ENCODE measurements around the gene LEMD2.

The LEMD2 gene

GRCh38 chr6:33763483-33763882 lies 25.4 kb downstream of the LEMD2 start:
- no peak overlapping the region for H3K27ac ChIP-seq (ENCODE audit: low read length)
- H3K27me3 ChIP-seq (ENCODE audit: control insufficient read depth in 1 of 2, insufficient read depth in 2 of 2, low read length in 2 of 2) = no peaks in the 10 kb centered on the region
- no peak overlapping the region for H3K9ac ChIP-seq (ENCODE audit: low read length in 2 of 2)
- no peaks in the 10 kb centered on the region for H3K9me3 ChIP-seq (ENCODE audit: control insufficient read depth in 2 of 2, low read length in 2 of 2)
- H3K36me3 ChIP-seq (ENCODE audit: control insufficient read depth in 2 of 2, insufficient read depth in 2 of 2, low read length in 2 of 2) = no peaks in the 10 kb centered on the region
- no peak overlapping the region for H3K4me3 ChIP-seq (ENCODE audit: low read length in 2 of 2)
- H3K4me1 ChIP-seq (ENCODE audit: control insufficient read depth, insufficient read depth, low read length) = no peaks in the 10 kb centered on the region

- Histone ChIP-seq H3K27ac (ENCODE audit: low read length) (no peak overlapping the region), H3K4me1 (ENCODE audit: control insufficient read depth, insufficient read depth, low read length) (no peaks in the 10 kb centered on the region), H3K4me3 (ENCODE audit: low read length in 2 of 2) (no peak overlapping the region), H3K36me3 (ENCODE audit: control insufficient read depth in 2 of 2, insufficient read depth in 2 of 2, low read length in 2 of 2) (no peaks in the 10 kb centered on the region), H3K9me3 (ENCODE audit: control insufficient read depth in 2 of 2, low read length in 2 of 2) (no peaks in the 10 kb centered on the region), H3K27me3 (ENCODE audit: control insufficient read depth in 1 of 2, insufficient read depth in 2 of 2, low read length in 2 of 2) (no peaks in the 10 kb centered on the region), H3K9ac (ENCODE audit: low read length in 2 of 2) (no peak overlapping the region)
Measured at GRCh38 chr6:33762713-33763112, 26.2 kb downstream of the LEMD2 start.

GRCh38 chr6:33761922-33762629 lies 26.9 kb downstream of the LEMD2 start:
- H3K9me3 ChIP-seq (ENCODE audit: control insufficient read depth in 2 of 2, low read length in 2 of 2) = no peaks in the 10 kb centered on the region
- peaks cover 1% of the 10 kb centered on the region for H3K4me1 ChIP-seq (ENCODE audit: control insufficient read depth, insufficient read depth, low read length)
- H3K4me3 ChIP-seq (ENCODE audit: low read length in 2 of 2) = no peak overlapping the region
- no peak overlapping the region for H3K27ac ChIP-seq (ENCODE audit: low read length)
- no peaks in the 10 kb centered on the region for H3K36me3 ChIP-seq (ENCODE audit: control insufficient read depth in 2 of 2, insufficient read depth in 2 of 2, low read length in 2 of 2)
- H3K9ac ChIP-seq (ENCODE audit: low read length in 2 of 2) = no peak overlapping the region
- H3K27me3 ChIP-seq (ENCODE audit: control insufficient read depth in 1 of 2, insufficient read depth in 2 of 2, low read length in 2 of 2) = no peaks in the 10 kb centered on the region

GRCh38 chr6:33761581-33761921 lies 27.4 kb downstream of the LEMD2 start:
- H3K9ac ChIP-seq (ENCODE audit: low read length in 2 of 2) = no peak overlapping the region
- no peak overlapping the region for H3K27ac ChIP-seq (ENCODE audit: low read length)

GRCh38 chr6:33759887-33760629 lies 28.9 kb downstream of the LEMD2 start:
- Histone ChIP-seq H3K27ac (ENCODE audit: low read length) (no peak overlapping the region), H3K9ac (ENCODE audit: low read length in 2 of 2) (no peak overlapping the region), H3K9me3 (ENCODE audit: control insufficient read depth in 2 of 2, low read length in 2 of 2) (no peaks in the 10 kb centered on the region)

More at GRCh38 chr6:33761581-33761921, 27.4 kb downstream of the LEMD2 start:
- Histone ChIP-seq H3K27me3 (ENCODE audit: control insufficient read depth in 1 of 2, insufficient read depth in 2 of 2, low read length in 2 of 2) (no peaks in the 10 kb centered on the region), H3K4me1 (ENCODE audit: control insufficient read depth, insufficient read depth, low read length) (peaks cover 4% of the 10 kb centered on the region), H3K9me3 (ENCODE audit: control insufficient read depth in 2 of 2, low read length in 2 of 2) (no peaks in the 10 kb centered on the region), H3K36me3 (ENCODE audit: control insufficient read depth in 2 of 2, insufficient read depth in 2 of 2, low read length in 2 of 2) (no peaks in the 10 kb centered on the region), H3K4me3 (ENCODE audit: low read length in 2 of 2) (no peak overlapping the region)

GRCh38 chr6:33758815-33759216 lies 30.1 kb downstream of the LEMD2 start:
- Histone ChIP-seq H3K4me1 (ENCODE audit: control insufficient read depth, insufficient read depth, low read length) (peaks cover 4% of the 10 kb centered on the region), H3K9me3 (ENCODE audit: control insufficient read depth in 2 of 2, low read length in 2 of 2) (no peaks in the 10 kb centered on the region), H3K9ac (ENCODE audit: low read length in 2 of 2) (no peak overlapping the region), H3K27ac (ENCODE audit: low read length) (no peak overlapping the region), H3K4me3 (ENCODE audit: low read length in 2 of 2) (no peak overlapping the region), H3K36me3 (ENCODE audit: control insufficient read depth in 2 of 2, insufficient read depth in 2 of 2, low read length in 2 of 2) (no peaks in the 10 kb centered on the region), H3K27me3 (ENCODE audit: control insufficient read depth in 1 of 2, insufficient read depth in 2 of 2, low read length in 2 of 2) (peaks cover 0 to 2% of the 10 kb centered on the region in 2 donors)

More at GRCh38 chr6:33759887-33760629, 28.9 kb downstream of the LEMD2 start:
- no peaks in the 10 kb centered on the region for H3K36me3 ChIP-seq (ENCODE audit: control insufficient read depth in 2 of 2, insufficient read depth in 2 of 2, low read length in 2 of 2)
- no peak overlapping the region for H3K4me3 ChIP-seq (ENCODE audit: low read length in 2 of 2)
- peaks cover 4% of the 10 kb centered on the region for H3K4me1 ChIP-seq (ENCODE audit: control insufficient read depth, insufficient read depth, low read length)
- H3K27me3 ChIP-seq (ENCODE audit: control insufficient read depth in 1 of 2, insufficient read depth in 2 of 2, low read length in 2 of 2) = peaks cover 0 to under 1% of the 10 kb centered on the region in 2 donors

GRCh38 chr6:33757906-33758305 lies 31.0 kb downstream of the LEMD2 start:
- Histone ChIP-seq H3K27ac (ENCODE audit: low read length) (no peak overlapping the region), H3K9ac (ENCODE audit: low read length in 2 of 2) (no peak overlapping the region), H3K27me3 (ENCODE audit: control insufficient read depth in 1 of 2, insufficient read depth in 2 of 2, low read length in 2 of 2) (peaks cover 0 to 2% of the 10 kb centered on the region in 2 donors), H3K9me3 (ENCODE audit: control insufficient read depth in 2 of 2, low read length in 2 of 2) (no peaks in the 10 kb centered on the region), H3K4me1 (ENCODE audit: control insufficient read depth, insufficient read depth, low read length) (peaks cover 4% of the 10 kb centered on the region), H3K4me3 (ENCODE audit: low read length in 2 of 2) (no peak overlapping the region), H3K36me3 (ENCODE audit: control insufficient read depth in 2 of 2, insufficient read depth in 2 of 2, low read length in 2 of 2) (no peaks in the 10 kb centered on the region)

- no peaks in the 10 kb centered on the region for H3K9me3 ChIP-seq (ENCODE audit: control insufficient read depth in 2 of 2, low read length in 2 of 2)
- H3K9ac ChIP-seq (ENCODE audit: low read length in 2 of 2) = no peak overlapping the region
- peaks cover 6% of the 10 kb centered on the region for H3K4me1 ChIP-seq (ENCODE audit: control insufficient read depth, insufficient read depth, low read length)
- no peak overlapping the region for H3K4me3 ChIP-seq (ENCODE audit: low read length in 2 of 2)
- peaks cover 0 to 2% of the 10 kb centered on the region in 2 donors for H3K27me3 ChIP-seq (ENCODE audit: control insufficient read depth in 1 of 2, insufficient read depth in 2 of 2, low read length in 2 of 2)
- no peak overlapping the region for H3K27ac ChIP-seq (ENCODE audit: low read length)
- no peaks in the 10 kb centered on the region for H3K36me3 ChIP-seq (ENCODE audit: control insufficient read depth in 2 of 2, insufficient read depth in 2 of 2, low read length in 2 of 2)
Measured at GRCh38 chr6:33757113-33757512, 31.8 kb downstream of the LEMD2 start.

- no peak overlapping the region for H3K4me3 ChIP-seq (ENCODE audit: low read length in 2 of 2)
- no peak overlapping the region for H3K9ac ChIP-seq (ENCODE audit: low read length in 2 of 2)
- H3K4me1 ChIP-seq (ENCODE audit: control insufficient read depth, insufficient read depth, low read length) = peaks cover 6% of the 10 kb centered on the region
- no peak overlapping the region for H3K27ac ChIP-seq (ENCODE audit: low read length)
- H3K9me3 ChIP-seq (ENCODE audit: control insufficient read depth in 2 of 2, low read length in 2 of 2) = no peaks in the 10 kb centered on the region
- H3K27me3 ChIP-seq (ENCODE audit: control insufficient read depth in 1 of 2, insufficient read depth in 2 of 2, low read length in 2 of 2) = peaks cover 0 to 2% of the 10 kb centered on the region in 2 donors
- no peaks in the 10 kb centered on the region for H3K36me3 ChIP-seq (ENCODE audit: control insufficient read depth in 2 of 2, insufficient read depth in 2 of 2, low read length in 2 of 2)
Measured at GRCh38 chr6:33756211-33756954, 32.5 kb downstream of the LEMD2 start.

- H3K4me1 ChIP-seq (ENCODE audit: control insufficient read depth, insufficient read depth, low read length) = peaks cover 6% of the 10 kb centered on the region
- H3K9ac ChIP-seq (ENCODE audit: low read length in 2 of 2) = no peak overlapping the region
- H3K4me3 ChIP-seq (ENCODE audit: low read length in 2 of 2) = no peak overlapping the region
- no peaks in the 10 kb centered on the region for H3K9me3 ChIP-seq (ENCODE audit: control insufficient read depth in 2 of 2, low read length in 2 of 2)
- peaks cover 0 to 2% of the 10 kb centered on the region in 2 donors for H3K27me3 ChIP-seq (ENCODE audit: control insufficient read depth in 1 of 2, insufficient read depth in 2 of 2, low read length in 2 of 2)
- no peak overlapping the region for H3K27ac ChIP-seq (ENCODE audit: low read length)
- no peaks in the 10 kb centered on the region for H3K36me3 ChIP-seq (ENCODE audit: control insufficient read depth in 2 of 2, insufficient read depth in 2 of 2, low read length in 2 of 2)
Measured at GRCh38 chr6:33755070-33755869, 33.7 kb downstream of the LEMD2 start.

Measured in stomach smooth muscle (tissue), 2 donors.